Measurements from ENCODE around the gene VAV3. TPM values are rescaled to one million over a fixed set of nuclear protein-coding genes. Genes with fewer than 3 reads are reported as not detected.

Gene VAV3
- total RNA-seq (2011; cell fraction: chromatin; rRNA removed; ENCODE audit: low replicate concordance), result not detected in 2 replicates
- not detected in 2 replicates for total RNA-seq (2011; cell fraction: nucleolus; rRNA removed)
- total RNA-seq (2011; cell fraction: nucleoplasm; rRNA removed), result not detected in 2 replicates
- total RNA-seq (2014; rRNA removed), result not detected in 2 replicates
- total RNA-seq (2014; rRNA removed; fragmentation: Illumina TruSeq; extraction: Trizol), result not detected in 2 replicates
- not detected in 2 replicates for total RNA-seq (2015; rRNA removed; fragmentation: Illumina TruSeq; extraction: Trizol)
- total RNA-seq (2021), result not detected in 2 replicates
- polyA plus RNA-seq (2011; rRNA removed), result not detected in 2 replicates
- not detected in 2 replicates for polyA plus RNA-seq (2011; cell fraction: cytosol; rRNA removed)
- not detected in 2 replicates for polyA plus RNA-seq (2011; cell fraction: nucleus; rRNA removed)
- 0.07 TPM in 1 of 2 replicates, not detected in the other for polyA plus RNA-seq (2012)
- polyA plus RNA-seq (2014; fragmentation: Illumina TruSeq; extraction: Trizol), result not detected in 2 replicates
- not detected for polyA plus RNA-seq (2014; fragmentation: Nextera tagmentation; extraction: Ambion mirVana)
- polyA plus RNA-seq (2014; rRNA removed), result not detected in 2 replicates
- not detected in 2 replicates for polyA minus RNA-seq (2011; rRNA and poly(A)+ RNA removed)
- not detected in 2 replicates for polyA minus RNA-seq (2011; cell fraction: cytosol; rRNA and poly(A)+ RNA removed)
- not detected in 2 replicates for polyA minus RNA-seq (2011; cell fraction: nucleus; rRNA and poly(A)+ RNA removed)
- percentile 3 among the genes with signal in this experiment for Bru-seq, nascent RNA
- BruChase-seq, experiment 1, labeled RNA remaining after a 2-hour chase, result percentile 2 among the genes with signal in this experiment
- BruChase-seq, experiment 2, labeled RNA remaining after a 6-hour chase, result percentile 1 among the genes with signal in this experiment
- long read RNA-seq, experiment 1, result 0 reads
- long read RNA-seq, experiment 2, result 0 reads
- long read RNA-seq, experiment 3, result 0 reads

GRCh38 chr1:107965110-107965991, at the start of gene VAV3:
Gene VAV3 (minus strand): TSS chr1:107965180. CDS start chr1:107964869, 311 bp downstream.
- FAIRE-seq (no peak), DNase-seq (ENCODE audit: extremely low read depth in 1 of 4, low spot score in 3 of 4) (peak in 1 of 4 experiments; percentile 16), ATAC-seq (no peak)
- Histone ChIP-seq H3K36me3 (ENCODE audit: control insufficient read depth, insufficient read depth, low read length) (no peaks in the 10 kb centered on the region), H3K79me2 (ENCODE audit: control insufficient read depth, insufficient read depth, low read length) (no peaks in the 10 kb centered on the region), H3K4me3 (no peak within 1 kb of the TSS), H3K9me1 (ENCODE audit: control insufficient read depth, insufficient read depth, low read length) (no peaks in the 10 kb centered on the region), H3K4me2 (ENCODE audit: insufficient read depth, low read length) (no peak within 1 kb of the TSS), H3K27ac (ENCODE audit: extremely low read depth, low read depth, low read length) (no peak within 1 kb of the TSS), H2AFZ (ENCODE audit: low read depth, low read length) (no peak within 1 kb of the TSS), H3K4me1 (replicated peaks in 1 of 2; ENCODE audit: control insufficient read depth in 2 of 2, insufficient read depth in 2 of 2, low read length in 2 of 2) (peaks cover 0 to 9% of the 10 kb centered on the region in 2 experiments; a peak in 1 of 5 replicates), H3K27me3 (ENCODE audit: control insufficient read depth in 2 of 2, insufficient read depth in 2 of 2, low read length in 2 of 2) (peaks cover 14 to 31% of the 10 kb centered on the region in 2 experiments; a peak in 4 of 5 replicates), H3K9ac (ENCODE audit: insufficient read depth in 1 of 2, low read depth in 2 of 2, low read length in 2 of 2) (no peak within 1 kb of the TSS), H4K20me1 (replicated peaks; ENCODE audit: control insufficient read depth, insufficient read depth, low read length) (no peaks in the 10 kb centered on the region), H3K9me3 (replicated peaks; ENCODE audit: control insufficient read depth, insufficient read depth, low read depth, low read length) (no peaks in the 10 kb centered on the region)
- intact Hi-C loops (cut with micrococcal nuclease) (no loop called here), in situ Hi-C loops (cut with MboI) (no loop called here)
- WGBS (ENCODE audit: insufficient coverage, low coverage, missing lambda C conversion rate), result 41% methylated on average over 55 of the region's 73 CpGs
- ChIA-PET CTCF (ENCODE audit: low intra/inter-chr PET ratio) (no interaction called here), POLR2A (interaction anchor here (0.5 to 1.0 kb wide), 2 partner anchors 10 to 14 kb away, joined by 3 read pairs; no protein-coding TSS in a partner anchor)
- no TSS peak for BruUV-seq (replicated peaks)
- TF ChIP-seq HMGN3 (IDR thresholded peaks at IDR 0.05; ENCODE audit: borderline replicate concordance, extremely low read depth, insufficient read length, low read depth, low read length) (no peak), ZNF407 (IDR thresholded peaks at IDR 0.05; ENCODE audit: low read depth) (no peak)
